HepG2 (cell line): ENCODE results near the gene ZBTB2. TPM values are rescaled to one million over a fixed set of nuclear protein-coding genes. Genes with fewer than 3 reads are reported as not detected.
A peak's percentile ranks its signal among the peaks of the same experiment; 100 is the strongest.

Source experiments
- AHDC1 ChIP-seq: sonication (generic); formaldehyde crosslinking; IDR thresholded peaks from 2 replicates; pipeline ENCODE4 v1.5.1; 2020; ENCODE audit warnings: mild to moderate bottlenecking, missing genetic modification reagents, borderline replicate concordance
- ARNT2 ChIP-seq: sonication (generic); formaldehyde crosslinking; IDR thresholded peaks from 2 replicates; pipeline ENCODE4 v1.8.0; 2022; ENCODE audit warnings: mild to moderate bottlenecking, low read depth, missing genetic modification reagents, moderate library complexity
- CBX2 ChIP-seq, 2 experiments: fragments of 200-600 bp in 1 of 2; sonication (generic); formaldehyde crosslinking in 1 of 2; IDR thresholded peaks; 2 replicates each; pipeline versions ENCODE4 v1.7.0 to v1.8.1; 2018 to 2022; ENCODE audit warnings: low read depth in 2 of 2, low read length in 1 of 2, mild to moderate bottlenecking in 1 of 2, missing genetic modification reagents in 1 of 2
- CEBPG ChIP-seq: IDR thresholded peaks from 2 replicates; pipeline ENCODE4 v1.6.1; 2016
- FOXM1 ChIP-seq: sonication (generic); formaldehyde crosslinking; IDR thresholded peaks from 2 replicates; pipeline ENCODE4 v1.5.0; 2020; ENCODE audit warnings: missing genetic modification reagents
- HCFC1 ChIP-seq: fragments of 150-350 bp; IDR thresholded peaks from 2 replicates; pipeline ENCODE4 v1.6.1; 2014; ENCODE audit warnings: low read depth, low read length
- IKZF1 ChIP-seq: fragments of 450-650 bp; IDR thresholded peaks from 2 replicates; pipeline ENCODE4 v1.7.1; 2016
- ISX ChIP-seq: sonication (generic); formaldehyde crosslinking; conservative IDR thresholded peaks from 2 replicates; pipeline ENCODE4 v1.5.0; 2020; ENCODE audit warnings: missing genetic modification reagents
- MYNN ChIP-seq: sonication (generic); formaldehyde crosslinking; IDR thresholded peaks from 2 replicates; pipeline ENCODE4 v1.4.0; 2020; ENCODE audit warnings: mild to moderate bottlenecking, low read depth, missing genetic modification reagents
- NCOR1 ChIP-seq: fragments of 200-600 bp; sonication (generic); IDR thresholded peaks from 2 replicates; pipeline ENCODE4 v1.7.0; 2017; ENCODE audit warnings: antibody characterized with exemption, low read length, borderline replicate concordance
- NFE2L1 ChIP-seq: sonication (generic); formaldehyde crosslinking; IDR thresholded peaks from 2 replicates; pipeline ENCODE4 v1.4.0; 2020; ENCODE audit warnings: missing genetic modification reagents, mild to moderate bottlenecking, borderline replicate concordance
- SP2 ChIP-seq: sonication (generic); formaldehyde crosslinking; IDR thresholded peaks from 2 replicates; pipeline ENCODE4 v1.5.1; 2020; ENCODE audit warnings: mild to moderate bottlenecking, missing genetic modification reagents
- ZBTB33 ChIP-seq: sonication (generic); formaldehyde crosslinking; IDR thresholded peaks from 2 replicates; pipeline ENCODE4 v1.4.0; 2020; ENCODE audit warnings: missing genetic modification reagents
- ZNF10 ChIP-seq: sonication (generic); formaldehyde crosslinking; IDR thresholded peaks from 2 replicates; pipeline ENCODE4 v1.4.0; 2020; ENCODE audit warnings: mild to moderate bottlenecking, low read depth, missing genetic modification reagents, borderline replicate concordance
- ZNF367 ChIP-seq: sonication (generic); formaldehyde crosslinking; IDR thresholded peaks from 2 replicates; pipeline ENCODE4 v1.4.0; 2020; ENCODE audit warnings: missing genetic modification reagents, borderline replicate concordance
- ZNF597 ChIP-seq: sonication (generic); formaldehyde crosslinking; IDR thresholded peaks from 2 replicates; pipeline ENCODE4 v1.5.0; 2020; ENCODE audit warnings: missing genetic modification reagents
- ZNF687 ChIP-seq: sonication (generic); formaldehyde crosslinking; IDR thresholded peaks from 2 replicates; pipeline ENCODE4 v1.5.1; 2020; ENCODE audit warnings: mild to moderate bottlenecking, missing genetic modification reagents, moderate library complexity
- polyA plus RNA-seq, 8 experiments: library from polyadenylated mRNA; depleted of rRNA in 3 of 8; stranded (reverse) in 7 of 8; unstranded in 1 of 8; fragments of >200 nt; fragmentation: Illumina TruSeq in 4 of 8; extraction: Trizol in 4 of 8; gene quantifications; 2 replicates each; pipeline versions ENCODE4 v1.2.1 to v1.2.3, GENCODE V29; 2011 to 2016; ENCODE audit warnings: low read depth in 4 of 8, missing spikeins in 1 of 8, mixed read lengths in 1 of 8; ENCODE audit not compliant: insufficient read depth in 1 of 8
- total RNA-seq, 5 experiments: library from RNA; depleted of rRNA; stranded (reverse); fragments of >200 nt; fragmentation: Illumina TruSeq; extraction: Trizol; gene quantifications; 2 replicates each; pipeline ENCODE4 v1.2.3, GENCODE V29; 2016; ENCODE audit warnings: low read depth in 1 of 5

Gene ZBTB2
- total and polyA plus RNA-seq, 2 of the 13 experiments (the other 11 are each of a cell fraction or from before 2014, with no cell fraction given) = 15.4 to 22.8 TPM

GRCh38 chr6:151390276-151390850 lies 996 bp downstream of the ZBTB2 start (continued):
- TF ChIP-seq ZNF687 (CRISPR knock-in tag) = peak; percentile 82
- no peak; the same call in 1 of the 2 replicates for TF ChIP-seq ZNF367 (CRISPR knock-in tag)
- TF ChIP-seq AHDC1 = no peak; the same call in 1 of the 2 replicates
- TF ChIP-seq IKZF1 = no peak
- 0 out of 2 replicates have a peak, but pooled peaks have one; percentile 38 for TF ChIP-seq SP2
- TF ChIP-seq CEBPG (CRISPR knock-in tag) = peak; percentile 65
- TF ChIP-seq ZBTB33 (CRISPR knock-in tag) = no peak
- TF ChIP-seq CBX2 (IDR thresholded peaks at IDR 0.05; ENCODE audit: low read depth, low read length) = no peak
- TF ChIP-seq CBX2 (CRISPR knock-in tag; IDR thresholded peaks at IDR 0.05; ENCODE audit: low read depth) = no peak
- no peak for TF ChIP-seq ZNF597 (CRISPR knock-in tag)
- no peak for TF ChIP-seq ZNF10 (CRISPR knock-in tag)
- no peak for TF ChIP-seq ISX (CRISPR knock-in tag)
- no peak for TF ChIP-seq FOXM1 (CRISPR knock-in tag)
- no peak for TF ChIP-seq NFE2L1 (CRISPR knock-in tag)
- no peak for TF ChIP-seq MYNN
- TF ChIP-seq HCFC1 = peak; percentile 19; the same call in 1 of the 2 replicates
- peak; percentile 97; the same call in 1 of the 2 replicates for TF ChIP-seq ARNT2 (CRISPR knock-in tag)
- no peak for TF ChIP-seq NCOR1
